Activated CD4-positive, alpha-beta T cell treated with anti-CD3 and anti-CD28 coated beads for 4 hours (primary cell): ENCODE data around the gene CREB3L4.
A peak's percentile ranks its signal among the peaks of the same experiment; 100 is the strongest.

ENCODE experiments used
- DNase-seq, 2 donors: peaks; one replicate each; pipeline ENCODE4 v3.0.0-alpha.2; 2020

The CREB3L4 gene

GRCh38 chr1:153938996-153939395, 28.7 kb upstream of the CREB3L4 start:
- no peak for DNase-seq

GRCh38 chr1:153939476-153939875, 28.2 kb upstream of the CREB3L4 start:
- DNase-seq: no peak

GRCh38 chr1:153940756-153941155, 26.9 kb upstream of the CREB3L4 start:
- DNase-seq: no peak

GRCh38 chr1:153941826-153942725, 25.6 kb upstream of the CREB3L4 start:
- no peak for DNase-seq

- DNase-seq: no peak
Observed at GRCh38 chr1:153942766-153943549, 24.7 kb upstream of the CREB3L4 start.

- DNase-seq: no peak
Observed at GRCh38 chr1:153944005-153944826, 23.5 kb upstream of the CREB3L4 start.

- no peak for DNase-seq
Observed at GRCh38 chr1:153944827-153945117, 22.9 kb upstream of the CREB3L4 start.

- DNase-seq: peak; percentile 69 to 76
Observed at GRCh38 chr1:153945131-153945794, 22.4 kb upstream of the CREB3L4 start.

- DNase-seq: peak; percentile 50 to 64
Observed at GRCh38 chr1:153945795-153946621, 21.7 kb upstream of the CREB3L4 start.

- peak; percentile 69 to 78 for DNase-seq
Observed at GRCh38 chr1:153946622-153947241, 21.0 kb upstream of the CREB3L4 start, which contains the start of gene DENND4B. Gene DENND4B (minus strand): TSS chr1:153946718. CDS start chr1:153944374, 2,344 bp downstream.

GRCh38 chr1:153951183-153951582, 16.5 kb upstream of the CREB3L4 start:
- no peak for DNase-seq

- no peak for DNase-seq
Observed at GRCh38 chr1:153951801-153952200, 15.9 kb upstream of the CREB3L4 start.

GRCh38 chr1:153953859-153954365, 13.8 kb upstream of the CREB3L4 start:
- DNase-seq: no peak

GRCh38 chr1:153954826-153955225, 12.9 kb upstream of the CREB3L4 start:
- no peak for DNase-seq

GRCh38 chr1:153956997-153957715, 10.5 kb upstream of the CREB3L4 start:
- no peak for DNase-seq

GRCh38 chr1:153957744-153958110, 10.0 kb upstream of the CREB3L4 start:
- peak in 1 of 2 donors; percentile 34 for DNase-seq

GRCh38 chr1:153958111-153958960, 9.4 kb upstream of the CREB3L4 start, which contains the start of gene CRTC2:
Gene CRTC2 (minus strand): TSS chr1:153958612. CDS start chr1:153958497, 115 bp downstream.
- peak; percentile 96 to 98 for DNase-seq

GRCh38 chr1:153958961-153959260, 8.8 kb upstream of the CREB3L4 start:
- DNase-seq: no peak

GRCh38 chr1:153959454-153959853, 8.2 kb upstream of the CREB3L4 start:
- DNase-seq: no peak
